Activated naive CD8-positive, alpha-beta T cell (primary cell): ENCODE data around the gene PECR.

Experiments used
- H3K27ac Mint-ChIP-seq: one replicate; pipeline ENCODE4 v1.8.0; 2021; ENCODE audit warnings: mixed read lengths
- H3K27me3 Mint-ChIP-seq: one replicate; pipeline ENCODE4 v1.8.0; 2021; ENCODE audit warnings: mixed read lengths
- H3K36me3 Mint-ChIP-seq: one replicate; pipeline ENCODE4 v1.8.0; 2021; ENCODE audit warnings: mixed read lengths
- H3K4me1 Mint-ChIP-seq: one replicate; pipeline ENCODE4 v1.8.0; 2021; ENCODE audit warnings: low read depth, mixed read lengths
- H3K4me3 Mint-ChIP-seq: one replicate; pipeline ENCODE4 v1.8.0; 2021; ENCODE audit warnings: mild to moderate bottlenecking, mixed read lengths
- H3K9me3 Mint-ChIP-seq: one replicate; pipeline ENCODE4 v1.8.0; 2021; ENCODE audit warnings: low read depth, mixed read lengths

Gene PECR

GRCh38 chr2:216081487-216082116 lies at the start of gene PECR, which contains the start of gene TMEM169:
Gene PECR, minus strand, starts transcription at chr2:216081809. Its CDS starts 68 bp downstream, at chr2:216081741.
Gene TMEM169, plus strand, starts transcription at chr2:216081919. Its CDS starts 14,045 bp downstream, at chr2:216095964.
- H3K36me3 Mint-ChIP-seq = no peaks in the 10 kb centered on the region
- peak within 1 kb of the TSS; percentile 89 for H3K4me3 Mint-ChIP-seq
- no peaks in the 10 kb centered on the region for H3K9me3 Mint-ChIP-seq
- peaks cover 65% of the 10 kb centered on the region for H3K4me1 Mint-ChIP-seq
- H3K27ac Mint-ChIP-seq = peak within 1 kb of the TSS; percentile 94
- H3K27me3 Mint-ChIP-seq = no peaks in the 10 kb centered on the region

- peaks cover 73% of the 10 kb centered on the region for H3K4me1 Mint-ChIP-seq
- H3K36me3 Mint-ChIP-seq = peaks cover 17% of the 10 kb centered on the region
- no peaks in the 10 kb centered on the region for H3K9me3 Mint-ChIP-seq
- no peak overlapping the region for H3K4me3 Mint-ChIP-seq
- H3K27ac Mint-ChIP-seq = peak overlapping the region; percentile 16
- H3K27me3 Mint-ChIP-seq = no peaks in the 10 kb centered on the region
Measured at GRCh38 chr2:216130346-216130971, 48.9 kb upstream of the PECR start.

- H3K27ac Mint-ChIP-seq = peak overlapping the region; percentile 28
- no peak overlapping the region for H3K4me3 Mint-ChIP-seq
- peaks cover 72% of the 10 kb centered on the region for H3K4me1 Mint-ChIP-seq
- peaks cover 21% of the 10 kb centered on the region for H3K36me3 Mint-ChIP-seq
- H3K9me3 Mint-ChIP-seq = no peaks in the 10 kb centered on the region
- no peaks in the 10 kb centered on the region for H3K27me3 Mint-ChIP-seq
Measured at GRCh38 chr2:216126943-216127342, 45.3 kb upstream of the PECR start.

GRCh38 chr2:216121255-216121654 lies 39.6 kb upstream of the PECR start:
- peaks cover 40% of the 10 kb centered on the region for H3K36me3 Mint-ChIP-seq
- H3K9me3 Mint-ChIP-seq = no peaks in the 10 kb centered on the region
- no peaks in the 10 kb centered on the region for H3K27me3 Mint-ChIP-seq
- H3K4me3 Mint-ChIP-seq = peak overlapping the region; percentile 60
- peaks cover 83% of the 10 kb centered on the region for H3K4me1 Mint-ChIP-seq
- peak overlapping the region; percentile 99 for H3K27ac Mint-ChIP-seq

GRCh38 chr2:216119986-216120385 lies 38.4 kb upstream of the PECR start:
- Mint-ChIP-seq H3K27ac (peak overlapping the region; percentile 99), H3K4me3 (peak overlapping the region; percentile 84), H3K4me1 (peaks cover 84% of the 10 kb centered on the region), H3K27me3 (no peaks in the 10 kb centered on the region), H3K36me3 (peaks cover 44% of the 10 kb centered on the region), H3K9me3 (no peaks in the 10 kb centered on the region)

- Mint-ChIP-seq H3K4me3 (peak overlapping the region; percentile 84), H3K36me3 (peaks cover 38% of the 10 kb centered on the region), H3K27me3 (no peaks in the 10 kb centered on the region), H3K27ac (peak overlapping the region; percentile 99), H3K4me1 (peaks cover 86% of the 10 kb centered on the region), H3K9me3 (no peaks in the 10 kb centered on the region)
Measured at GRCh38 chr2:216119146-216119545, 37.5 kb upstream of the PECR start.

GRCh38 chr2:216118474-216118873 lies 36.9 kb upstream of the PECR start:
- peaks cover 38% of the 10 kb centered on the region for H3K36me3 Mint-ChIP-seq
- no peaks in the 10 kb centered on the region for H3K27me3 Mint-ChIP-seq
- H3K4me3 Mint-ChIP-seq = peak overlapping the region; percentile 59
- H3K9me3 Mint-ChIP-seq = no peaks in the 10 kb centered on the region
- H3K4me1 Mint-ChIP-seq = peaks cover 90% of the 10 kb centered on the region
- peak overlapping the region; percentile 99 for H3K27ac Mint-ChIP-seq

GRCh38 chr2:216117561-216118340 lies 36.1 kb upstream of the PECR start:
- no peaks in the 10 kb centered on the region for H3K27me3 Mint-ChIP-seq
- no peaks in the 10 kb centered on the region for H3K9me3 Mint-ChIP-seq
- H3K36me3 Mint-ChIP-seq = peaks cover 40% of the 10 kb centered on the region
- H3K27ac Mint-ChIP-seq = peak overlapping the region; percentile 99
- H3K4me3 Mint-ChIP-seq = peak overlapping the region; percentile 46
- H3K4me1 Mint-ChIP-seq = peaks cover 95% of the 10 kb centered on the region

GRCh38 chr2:216116418-216116817 lies 34.8 kb upstream of the PECR start:
- Mint-ChIP-seq H3K27ac (peak overlapping the region; percentile 70), H3K4me3 (peak overlapping the region; percentile 96), H3K9me3 (no peaks in the 10 kb centered on the region), H3K27me3 (no peaks in the 10 kb centered on the region), H3K36me3 (peaks cover 40% of the 10 kb centered on the region), H3K4me1 (peaks cover 97% of the 10 kb centered on the region)

GRCh38 chr2:216114714-216115531 lies 33.3 kb upstream of the PECR start:
- Mint-ChIP-seq H3K36me3 (peaks cover 36% of the 10 kb centered on the region), H3K4me3 (peak overlapping the region; percentile 96), H3K27ac (peak overlapping the region; percentile 95), H3K4me1 (peaks cover 97% of the 10 kb centered on the region), H3K9me3 (no peaks in the 10 kb centered on the region), H3K27me3 (no peaks in the 10 kb centered on the region)

- H3K27me3 Mint-ChIP-seq = no peaks in the 10 kb centered on the region
- peaks cover 33% of the 10 kb centered on the region for H3K36me3 Mint-ChIP-seq
- H3K4me1 Mint-ChIP-seq = peaks cover 91% of the 10 kb centered on the region
- H3K27ac Mint-ChIP-seq = peak overlapping the region; percentile 95
- H3K9me3 Mint-ChIP-seq = no peaks in the 10 kb centered on the region
- H3K4me3 Mint-ChIP-seq = peak overlapping the region; percentile 96
Measured at GRCh38 chr2:216114382-216114713, 32.7 kb upstream of the PECR start.

- peak overlapping the region; percentile 100 for H3K4me3 Mint-ChIP-seq
- peaks cover 88% of the 10 kb centered on the region for H3K4me1 Mint-ChIP-seq
- peaks cover 33% of the 10 kb centered on the region for H3K36me3 Mint-ChIP-seq
- no peaks in the 10 kb centered on the region for H3K9me3 Mint-ChIP-seq
- peak overlapping the region; percentile 95 for H3K27ac Mint-ChIP-seq
- H3K27me3 Mint-ChIP-seq = no peaks in the 10 kb centered on the region
Measured at GRCh38 chr2:216113572-216113971, 32.0 kb upstream of the PECR start.

GRCh38 chr2:216112926-216113325 lies 31.3 kb upstream of the PECR start:
- H3K36me3 Mint-ChIP-seq = peaks cover 31% of the 10 kb centered on the region
- H3K9me3 Mint-ChIP-seq = no peaks in the 10 kb centered on the region
- H3K27ac Mint-ChIP-seq = peak overlapping the region; percentile 95

GRCh38 chr2:216111122-216111521 lies 29.5 kb upstream of the PECR start:
- no peaks in the 10 kb centered on the region for H3K9me3 Mint-ChIP-seq
- H3K4me3 Mint-ChIP-seq = peak overlapping the region; percentile 100
- H3K4me1 Mint-ChIP-seq = peaks cover 67% of the 10 kb centered on the region
- H3K27me3 Mint-ChIP-seq = no peaks in the 10 kb centered on the region
- H3K27ac Mint-ChIP-seq = peak overlapping the region; percentile 100
- peaks cover 18% of the 10 kb centered on the region for H3K36me3 Mint-ChIP-seq

More at GRCh38 chr2:216112926-216113325, 31.3 kb upstream of the PECR start:
- H3K27me3 Mint-ChIP-seq = no peaks in the 10 kb centered on the region
- peaks cover 85% of the 10 kb centered on the region for H3K4me1 Mint-ChIP-seq
- H3K4me3 Mint-ChIP-seq = peak overlapping the region; percentile 100
